Neutrophil (primary cell): Measurements from ENCODE around the gene OAS3.
"Not testable (repeated sequence)": the region's sequence is repeated elsewhere in the genome, so short reads cannot be mapped to it uniquely, and the experiment has no call there.

Experiments used
- H3K27ac ChIP-seq: fragments of 200-600 bp; sonication (generic); 2 replicates; pipeline ENCODE4 v1.5.1; 2016; ENCODE audit warnings: mild to moderate bottlenecking, moderate library complexity
- H3K27me3 ChIP-seq: fragments of 200-600 bp; sonication (generic); 2 replicates; pipeline ENCODE4 v1.6.0; 2016; ENCODE audit warnings: mild to moderate bottlenecking
- H3K36me3 ChIP-seq: fragments of 200-600 bp; sonication (generic); 2 replicates; pipeline ENCODE4 v1.5.1; 2017
- H3K4me1 ChIP-seq, 2 experiments: fragments of 200-600 bp in 1 of 2; sonication (generic) in 1 of 2; 1 replicate in 1 of 2; 2 replicates in 1 of 2; pipeline versions ENCODE4 v1.5.1 to v1.6.1; 2013 to 2016; ENCODE audit warnings: low read depth in 1 of 2, low read length in 1 of 2, mild to moderate bottlenecking in 1 of 2, moderate library complexity in 1 of 2; ENCODE audit not compliant: control insufficient read depth in 1 of 2, insufficient read depth in 1 of 2
- H3K4me3 ChIP-seq, 2 experiments: fragments of 200-600 bp in 1 of 2; sonication (generic) in 1 of 2; 1 replicate in 1 of 2; 2 replicates in 1 of 2; pipeline ENCODE4 v1.5.1; 2013 to 2016; ENCODE audit warnings: low read depth in 1 of 2, low read length in 1 of 2, mild to moderate bottlenecking in 1 of 2, moderate library complexity in 1 of 2
- H3K9me3 ChIP-seq: fragments of 200-600 bp; sonication (generic); 2 replicates; pipeline ENCODE4 v1.5.1; 2016
- CTCF ChIP-seq: fragments of 200-600 bp; sonication (generic); IDR thresholded peaks from 2 replicates; pipeline ENCODE4 v1.5.1; 2016; ENCODE audit warnings: antibody characterized with exemption

Gene OAS3

DNA sequence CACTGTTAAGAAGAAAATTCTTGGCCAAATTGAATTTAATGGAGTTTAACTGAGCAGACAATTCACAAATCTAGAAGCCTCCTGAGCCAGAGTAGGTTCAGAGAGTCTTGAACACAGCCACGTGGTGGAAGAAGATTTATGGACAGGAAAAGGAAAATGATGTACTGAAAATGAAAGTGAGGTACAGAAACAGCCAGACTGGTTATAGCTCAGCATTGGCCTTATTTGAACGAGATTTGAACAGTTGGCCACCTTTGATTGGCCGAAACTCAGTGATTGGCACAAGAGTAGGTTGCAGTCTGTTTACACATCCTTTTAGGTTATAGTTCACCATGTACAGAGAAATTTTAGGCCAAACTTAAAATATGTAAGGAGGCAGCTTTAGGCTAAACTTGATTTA is 50.0 kb downstream of the OAS3 start:
- H3K27me3 ChIP-seq = no peaks in the 10 kb centered on the region
- no peak for TF ChIP-seq CTCF
- no peak overlapping the region for H3K27ac ChIP-seq
- no peaks in the 10 kb centered on the region for H3K4me1 ChIP-seq
- H3K36me3 ChIP-seq = no peaks in the 10 kb centered on the region
- H3K4me3 ChIP-seq = no peak overlapping the region
- no peaks in the 10 kb centered on the region for H3K9me3 ChIP-seq

DNA sequence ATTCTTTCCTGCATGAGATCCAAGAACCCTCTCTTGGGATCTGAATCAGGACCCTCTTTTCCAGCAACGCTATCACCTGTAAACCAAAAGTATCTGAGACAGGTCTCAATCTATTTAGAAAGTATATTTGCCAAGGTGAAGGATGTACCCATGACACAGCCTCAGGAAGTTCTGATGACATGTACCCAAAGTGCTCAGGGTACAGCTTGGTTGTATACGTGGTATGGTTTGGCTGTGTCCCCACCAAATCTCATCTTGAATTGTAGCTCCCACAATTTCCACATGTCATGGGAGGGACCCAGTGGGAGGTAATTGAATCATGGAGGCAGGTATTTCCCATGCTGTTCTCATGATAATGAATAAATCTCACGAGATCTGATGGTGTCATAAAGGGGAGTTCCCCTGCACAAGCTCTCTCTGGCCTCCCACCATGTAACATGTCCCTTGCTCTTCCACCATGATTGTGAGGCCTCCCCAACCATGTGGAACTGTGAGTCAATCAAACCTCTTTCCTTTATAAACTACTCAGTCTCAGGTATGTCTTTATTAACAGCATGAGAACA is 50.6 kb downstream of the OAS3 start:
- H3K4me1 ChIP-seq, H3K27me3 ChIP-seq, H3K27ac ChIP-seq, H3K4me3 ChIP-seq, H3K9me3 ChIP-seq, H3K36me3 ChIP-seq: not testable (repeated sequence)

- Histone ChIP-seq H3K36me3 (no peaks in the 10 kb centered on the region), H3K27ac (no peak overlapping the region), H3K4me3 (no peak overlapping the region), H3K27me3 (no peaks in the 10 kb centered on the region), H3K4me1 (no peaks in the 10 kb centered on the region), H3K9me3 (no peaks in the 10 kb centered on the region)
- no peak for TF ChIP-seq CTCF
These were observed 51.5 kb downstream of the OAS3 start for GRCh38 chr12:112989806-112990205.

DNA sequence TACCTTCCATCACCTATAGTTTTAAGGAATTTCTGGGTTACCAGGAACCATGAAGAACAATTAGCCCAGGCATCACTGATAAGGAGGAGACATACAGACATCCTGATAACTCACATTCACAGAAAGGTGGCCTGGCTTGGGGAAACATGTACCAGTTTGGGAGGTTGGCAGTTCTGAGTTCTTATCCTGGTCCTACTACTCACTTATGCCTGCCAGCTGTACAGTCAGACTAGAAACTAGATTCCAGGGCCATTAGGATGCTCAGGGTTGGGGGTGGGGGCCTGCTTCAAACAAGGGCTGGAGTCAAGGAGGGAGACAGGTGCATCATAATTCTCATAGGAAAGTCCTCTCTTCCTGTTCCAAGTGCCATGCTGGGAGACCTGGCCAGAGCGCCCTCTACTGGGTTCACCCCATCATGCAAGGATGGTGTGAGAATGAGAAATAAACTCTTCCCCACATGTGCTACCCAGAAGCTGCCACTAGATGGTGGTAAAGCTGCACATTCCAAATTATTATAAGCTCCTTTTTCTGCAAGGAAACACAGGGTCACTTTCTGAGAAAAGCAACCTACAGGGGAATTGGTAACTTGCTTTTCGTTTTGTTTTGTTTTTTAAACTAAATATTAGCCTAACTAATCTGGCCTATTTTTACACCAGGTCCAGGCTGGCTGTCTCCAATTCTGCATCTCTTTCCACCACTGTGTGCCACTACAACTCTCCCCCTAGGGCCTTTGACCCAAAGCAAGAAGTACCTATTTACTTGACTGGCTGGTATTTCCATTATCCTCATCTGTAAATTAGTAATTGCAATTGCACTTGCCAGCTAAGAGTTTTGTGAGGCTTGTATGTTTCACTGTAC is 54.5 kb downstream of the OAS3 start:
- no peaks in the 10 kb centered on the region for H3K9me3 ChIP-seq
- H3K4me1 ChIP-seq = no peaks in the 10 kb centered on the region
- no peaks in the 10 kb centered on the region for H3K36me3 ChIP-seq
- no peak overlapping the region for H3K4me3 ChIP-seq
- no peaks in the 10 kb centered on the region for H3K27me3 ChIP-seq
- TF ChIP-seq CTCF = peak; percentile 50
- no peak overlapping the region for H3K27ac ChIP-seq

GRCh38 chr12:112995008-112995407 is 56.7 kb downstream of the OAS3 start:
- no peaks in the 10 kb centered on the region for H3K4me1 ChIP-seq
- TF ChIP-seq CTCF = no peak
- no peaks in the 10 kb centered on the region for H3K36me3 ChIP-seq
- H3K27me3 ChIP-seq = no peaks in the 10 kb centered on the region
- H3K4me3 ChIP-seq = no peak overlapping the region
- H3K27ac ChIP-seq = no peak overlapping the region
- H3K9me3 ChIP-seq = no peaks in the 10 kb centered on the region

DNA sequence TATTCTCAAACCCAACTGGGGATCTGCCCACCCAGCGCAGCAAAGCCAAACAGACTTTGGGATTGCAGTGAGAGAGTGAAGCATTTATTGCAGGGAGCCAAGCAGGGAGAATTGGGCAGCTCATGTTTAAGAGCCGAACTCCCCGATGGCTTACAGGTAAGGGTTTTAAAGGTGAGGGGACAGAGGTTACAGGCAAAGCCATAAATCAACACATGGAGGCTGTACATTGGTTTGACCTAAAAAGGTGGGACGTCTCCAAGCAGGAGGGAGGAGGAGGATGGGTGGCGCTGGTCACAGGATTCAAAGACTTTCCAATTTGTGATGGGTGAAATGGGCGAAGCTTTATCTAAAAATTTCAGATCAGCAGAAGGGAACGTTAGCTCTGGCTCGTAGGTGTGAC is 58.2 kb downstream of the OAS3 start:
- no peak for TF ChIP-seq CTCF
- Histone ChIP-seq H3K9me3 (no peaks in the 10 kb centered on the region), H3K27ac (no peak overlapping the region), H3K27me3 (no peaks in the 10 kb centered on the region), H3K36me3 (no peaks in the 10 kb centered on the region), H3K4me1 (no peaks in the 10 kb centered on the region), H3K4me3 (no peak overlapping the region)
